ENCODE measurements around the gene RNF4.
"Not testable (repeated sequence)": the region's sequence is repeated elsewhere in the genome, so short reads cannot be mapped to it uniquely, and the experiment has no call there.

Gene RNF4

GRCh38 chr4:2459589-2460349 is 9.1 kb upstream of the RNF4 start:
- no peak for DNase-seq

- DNase-seq: no peak
Observed at GRCh38 chr4:2461246-2461960, 7.5 kb upstream of the RNF4 start.

GRCh38 chr4:2462218-2462991 is 6.5 kb upstream of the RNF4 start:
- DNase-seq: peak; percentile 74

- no peak for DNase-seq
Observed at GRCh38 chr4:2462992-2463762, 5.7 kb upstream of the RNF4 start.

GRCh38 chr4:2465032-2465431 is 3.9 kb upstream of the RNF4 start:
- DNase-seq: no peak

GRCh38 chr4:2465544-2465943 is 3.4 kb upstream of the RNF4 start:
- not testable (repeated sequence) for DNase-seq

- peak; percentile 45 for DNase-seq
Observed at GRCh38 chr4:2469192-2469984, 482 bp downstream of the RNF4 start.

- no peak for DNase-seq
Observed at GRCh38 chr4:2470791-2471190, 1.9 kb downstream of the RNF4 start.

- peak; percentile 18 for DNase-seq
Observed at GRCh38 chr4:2472187-2472586, 3.3 kb downstream of the RNF4 start.

GRCh38 chr4:2478229-2478628 is 9.3 kb downstream of the RNF4 start:
- peak; percentile 15 for DNase-seq

GRCh38 chr4:2480649-2481048 is 11.7 kb downstream of the RNF4 start:
- no peak for DNase-seq

- peak; percentile 62 for DNase-seq
Observed at GRCh38 chr4:2482192-2482591, 13.3 kb downstream of the RNF4 start.

GRCh38 chr4:2482693-2483092 is 13.8 kb downstream of the RNF4 start:
- peak; percentile 48 for DNase-seq

- no peak for DNase-seq
Observed at GRCh38 chr4:2483237-2483636, 14.3 kb downstream of the RNF4 start.

- DNase-seq: no peak
Observed at GRCh38 chr4:2484185-2484584, 15.3 kb downstream of the RNF4 start.

GRCh38 chr4:2484993-2485392 is 16.1 kb downstream of the RNF4 start:
- DNase-seq: no peak

- no peak for DNase-seq
Observed at GRCh38 chr4:2485956-2486355, 17.1 kb downstream of the RNF4 start.

GRCh38 chr4:2486981-2487380 is 18.1 kb downstream of the RNF4 start:
- DNase-seq: no peak

GRCh38 chr4:2487632-2488031 is 18.7 kb downstream of the RNF4 start:
- no peak for DNase-seq

GRCh38 chr4:2489081-2489805 is 20.3 kb downstream of the RNF4 start:
- DNase-seq: no peak

- no peak for DNase-seq
Observed at GRCh38 chr4:2489841-2490552, 21.1 kb downstream of the RNF4 start.

All from NCI-H82 (cell line).